Thoracic aorta (tissue), 2 donors: ENCODE results near the gene GRB7. TPM values are rescaled to one million over a fixed set of nuclear protein-coding genes. Genes with fewer than 3 reads are reported as not detected.
A peak's percentile ranks its signal among the peaks of the same experiment; 100 is the strongest.

Source experiments
- ATAC-seq: fragments of 150-250 bp; one replicate; pipeline ENCODE4 v1.8.0; 2017; ENCODE audit warnings: low read depth; ENCODE audit not compliant: insufficient number of reproducible peaks, low FRiP score
- DNase-seq: peaks from one replicate; pipeline ENCODE4 v3.0.0-alpha.2; 2020; ENCODE audit warnings: low spot score
- H3K27ac ChIP-seq, 2 donors: fragments of 200-600 bp; sonication (generic); 1 replicate in 1 of 2; 2 replicates in 1 of 2; pipeline ENCODE4 v1.5.1; 2016; ENCODE audit warnings: mild to moderate bottlenecking in 2 of 2, moderate library complexity in 2 of 2
- H3K27me3 ChIP-seq: fragments of 200-600 bp; sonication (generic); replicated peaks from 2 replicates; pipeline ENCODE4 v1.6.0; 2016; ENCODE audit warnings: mild to moderate bottlenecking; ENCODE audit not compliant: insufficient read depth
- H3K36me3 ChIP-seq: fragments of 200-600 bp; sonication (generic); one replicate; pipeline ENCODE4 v1.5.1; 2016
- H3K4me1 ChIP-seq, 2 donors: fragments of 200-600 bp; sonication (generic); 1 replicate in 1 of 2; 2 replicates in 1 of 2; pipeline versions ENCODE4 v1.5.1 to v1.6.0; 2016; ENCODE audit warnings: low read depth in 2 of 2, mild to moderate bottlenecking in 1 of 2; ENCODE audit not compliant: control insufficient read depth in 1 of 2
- H3K4me3 ChIP-seq: fragments of 200-600 bp; sonication (generic); 2 replicates; pipeline ENCODE4 v1.5.1; 2016; ENCODE audit warnings: mild to moderate bottlenecking
- H3K9me3 ChIP-seq: fragments of 200-600 bp; sonication (generic); 2 replicates; pipeline ENCODE4 v1.5.1; 2016
- CTCF ChIP-seq: fragments of 200-600 bp; sonication (generic); IDR thresholded peaks from one replicate; pipeline ENCODE4 v1.5.1; 2019; ENCODE audit warnings: antibody characterized with exemption
- total RNA-seq, 2 donors: library from RNA; depleted of rRNA; stranded (reverse); fragments of >200 nt; gene quantifications; one replicate each; pipeline versions ENCODE4 v1.1.0 to v1.2.3, GENCODE V29; 2016

Gene GRB7
- total RNA-seq, 2 donors from 2014 or later, result 0.85 to 1.4 TPM

- no peak overlapping the region for H3K27ac ChIP-seq
- no peak for ATAC-seq
- H3K36me3 ChIP-seq, result no peaks in the 10 kb centered on the region
- no peak for TF ChIP-seq CTCF
- no peaks in the 10 kb centered on the region for H3K9me3 ChIP-seq
- H3K4me1 ChIP-seq, result peaks cover 9 to 34% of the 10 kb centered on the region in 2 donors
- H3K27me3 ChIP-seq, result no peaks in the 10 kb centered on the region
- no peak for DNase-seq
- no peak overlapping the region for H3K4me3 ChIP-seq
Observed at GRCh38 chr17:39736319-39737165, 1.2 kb upstream of the GRB7 start.

GRCh38 chr17:39737206-39737759 is 455 bp upstream of the GRB7 start:
- DNase-seq, result no peak
- H3K36me3 ChIP-seq, result no peaks in the 10 kb centered on the region
- no peak for TF ChIP-seq CTCF
- no peak overlapping the region for H3K4me3 ChIP-seq
- no peak overlapping the region for H3K27ac ChIP-seq
- peaks cover 9 to 35% of the 10 kb centered on the region in 2 donors for H3K4me1 ChIP-seq
- no peak for ATAC-seq
- H3K27me3 ChIP-seq, result no peaks in the 10 kb centered on the region
- no peaks in the 10 kb centered on the region for H3K9me3 ChIP-seq

- Histone ChIP-seq H3K4me1 (peaks cover 9 to 35% of the 10 kb centered on the region in 2 donors), H3K9me3 (no peaks in the 10 kb centered on the region), H3K27me3 (no peaks in the 10 kb centered on the region), H3K4me3 (peak overlapping the region; percentile 66), H3K27ac (no peak overlapping the region), H3K36me3 (no peaks in the 10 kb centered on the region)
- ATAC-seq, result no peak
- no peak for DNase-seq
- no peak for TF ChIP-seq CTCF
Observed at GRCh38 chr17:39738568-39738901, 797 bp downstream of the GRB7 start.

- DNase-seq (no peak), ATAC-seq (no peak)
- peaks cover 9 to 35% of the 10 kb centered on the region in 2 donors for H3K4me1 ChIP-seq
- H3K36me3 ChIP-seq, result no peaks in the 10 kb centered on the region
- no peaks in the 10 kb centered on the region for H3K9me3 ChIP-seq
- H3K27ac ChIP-seq, result no peak overlapping the region
- H3K27me3 ChIP-seq, result no peaks in the 10 kb centered on the region
- peak overlapping the region; percentile 66 for H3K4me3 ChIP-seq
- no peak for TF ChIP-seq CTCF
Observed at GRCh38 chr17:39738983-39739884, 1.5 kb downstream of the GRB7 start.

GRCh38 chr17:39739885-39740356 is 2.2 kb downstream of the GRB7 start:
- TF ChIP-seq CTCF, result no peak
- Histone ChIP-seq H3K27me3 (no peaks in the 10 kb centered on the region), H3K27ac (no peak overlapping the region), H3K9me3 (no peaks in the 10 kb centered on the region), H3K4me1 (peaks cover 9 to 35% of the 10 kb centered on the region in 2 donors), H3K36me3 (no peaks in the 10 kb centered on the region), H3K4me3 (no peak overlapping the region)
- ATAC-seq (no peak), DNase-seq (no peak)
